GM18526 (cell line): ENCODE data around the gene NOVA1.

Source experiments
- POLR2A ChIP-seq: IDR thresholded peaks from 3 replicates; pipeline ENCODE4 v1.6.1; 2011; ENCODE audit not compliant: insufficient read length; ENCODE audit errors: extremely low read depth

NOVA1 gene

DNA sequence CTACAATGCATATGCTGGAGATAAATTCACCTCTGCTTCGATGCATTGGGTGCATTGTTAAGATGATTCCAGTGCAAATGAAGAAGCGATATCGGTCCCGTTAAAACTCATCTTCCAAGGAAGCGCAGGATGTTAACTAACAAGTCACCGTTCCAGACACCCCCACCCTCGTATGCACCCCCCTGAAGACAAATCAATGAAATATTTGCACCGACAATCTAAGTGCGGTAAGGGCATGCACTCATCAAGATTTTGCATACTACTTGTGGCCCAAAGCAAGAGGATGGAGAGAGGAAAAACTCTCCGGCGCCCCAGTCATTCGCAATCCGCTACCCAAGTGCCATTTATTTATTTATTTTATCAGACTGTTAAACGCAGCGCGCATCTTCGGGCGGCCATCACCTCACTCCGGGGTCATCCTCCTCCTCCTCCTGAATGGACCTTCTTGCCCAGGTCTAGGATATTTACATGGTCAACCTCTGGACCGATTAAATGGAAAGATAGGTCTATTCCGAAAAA is 1.2 kb downstream of the NOVA1 start:
- TF ChIP-seq POLR2A: no peak

DNA sequence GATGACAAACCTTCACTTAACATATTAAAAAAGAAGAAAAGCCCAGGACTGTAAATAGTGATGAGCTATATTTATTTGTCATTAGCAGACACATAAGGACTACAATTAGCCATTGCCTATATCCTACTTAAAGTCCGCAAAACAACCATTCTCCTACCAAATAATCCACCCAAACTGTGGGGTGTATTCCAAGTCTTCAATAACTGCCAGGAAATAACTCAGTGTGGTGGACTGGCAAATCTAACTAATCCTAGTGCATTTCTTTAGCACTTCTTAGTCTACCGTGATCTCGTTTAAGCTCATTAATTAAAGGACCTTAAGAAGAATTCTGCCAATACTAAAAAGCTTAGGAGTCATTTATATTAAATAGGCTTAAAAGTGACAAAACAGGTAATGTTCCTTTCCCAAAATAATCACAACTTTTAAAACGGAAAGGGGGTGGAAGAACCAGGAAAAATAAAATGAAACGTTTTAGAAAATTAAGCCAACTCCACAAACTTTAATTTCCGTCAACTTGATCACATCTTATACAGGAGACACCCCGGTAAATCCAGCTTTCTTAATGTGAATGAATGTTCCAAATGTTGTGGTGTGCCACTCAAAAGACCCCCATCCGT is 1.8 kb downstream of the NOVA1 start:
- TF ChIP-seq POLR2A: no peak

DNA sequence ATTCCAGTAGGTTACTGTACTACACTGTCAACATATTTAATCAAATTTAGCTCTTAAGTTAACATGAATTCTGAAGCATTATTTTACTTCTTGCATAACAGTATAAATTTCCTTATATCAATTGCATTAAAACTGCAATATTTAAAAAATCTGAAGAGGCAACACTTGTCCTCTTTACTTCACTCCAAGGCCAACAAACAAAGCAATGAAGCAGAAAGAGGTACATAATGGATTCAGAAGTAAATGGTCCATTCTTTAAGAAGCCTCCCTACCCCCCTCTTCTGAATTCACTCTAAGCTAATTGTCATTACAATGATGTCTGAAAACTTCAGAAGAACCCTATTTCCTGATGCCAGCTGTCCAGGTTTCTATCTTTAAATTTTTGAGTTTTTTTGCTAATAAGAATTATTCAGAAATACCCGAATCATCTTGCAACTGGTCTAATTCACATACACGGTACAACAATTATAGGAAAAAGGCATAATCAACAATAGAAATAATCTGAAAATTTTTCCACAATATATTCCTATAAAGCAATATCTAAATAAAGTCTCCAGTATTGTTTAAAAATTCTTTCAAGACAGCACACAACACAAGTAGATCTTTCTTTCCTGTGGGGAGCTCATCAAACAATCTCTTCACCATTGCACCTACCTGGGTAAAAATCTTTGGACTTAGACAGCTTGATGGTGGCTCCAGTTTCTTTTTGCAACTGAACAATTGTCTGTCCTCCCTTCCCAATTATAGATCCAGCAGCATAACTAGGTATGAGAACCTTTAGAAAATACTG is 2.9 kb downstream of the NOVA1 start:
- TF ChIP-seq POLR2A: no peak

DNA sequence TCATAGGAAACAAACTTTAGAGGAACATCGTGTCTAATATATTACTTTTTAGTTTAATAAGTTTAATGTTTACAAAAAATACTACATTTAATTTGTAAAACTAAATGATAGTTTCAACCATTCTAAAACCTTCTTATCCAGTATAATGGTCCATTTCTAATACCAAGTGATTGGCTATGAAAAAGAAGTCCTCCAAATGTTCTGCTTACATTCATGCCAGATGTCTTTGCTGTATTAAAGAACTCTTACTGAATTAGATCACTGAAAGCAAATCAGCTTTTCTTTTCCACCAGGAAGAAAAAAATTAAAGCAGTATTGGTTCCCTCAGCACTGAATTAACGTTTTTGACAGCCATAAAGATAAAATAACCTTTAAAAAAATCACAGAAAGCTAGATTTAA is 3.7 kb downstream of the NOVA1 start:
- TF ChIP-seq POLR2A: no peak

DNA sequence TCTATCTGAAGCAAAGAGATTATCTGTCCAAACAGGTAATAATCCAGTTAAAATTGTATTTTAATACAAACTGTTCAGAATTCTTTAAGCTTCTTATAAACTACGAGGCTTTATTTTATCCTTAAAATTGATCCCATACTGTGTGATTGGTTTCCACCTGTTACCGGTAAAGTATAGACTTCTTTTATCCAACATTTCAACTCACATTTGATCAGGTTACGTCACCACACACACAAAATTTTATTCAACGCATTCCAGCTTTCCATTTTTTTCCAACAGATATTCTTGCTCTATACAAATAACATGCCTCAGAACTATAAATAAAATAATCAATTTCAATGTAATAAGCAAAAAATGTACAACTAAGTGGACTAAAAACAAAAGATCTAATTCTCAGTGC is 4.5 kb downstream of the NOVA1 start:
- TF ChIP-seq POLR2A: no peak

DNA sequence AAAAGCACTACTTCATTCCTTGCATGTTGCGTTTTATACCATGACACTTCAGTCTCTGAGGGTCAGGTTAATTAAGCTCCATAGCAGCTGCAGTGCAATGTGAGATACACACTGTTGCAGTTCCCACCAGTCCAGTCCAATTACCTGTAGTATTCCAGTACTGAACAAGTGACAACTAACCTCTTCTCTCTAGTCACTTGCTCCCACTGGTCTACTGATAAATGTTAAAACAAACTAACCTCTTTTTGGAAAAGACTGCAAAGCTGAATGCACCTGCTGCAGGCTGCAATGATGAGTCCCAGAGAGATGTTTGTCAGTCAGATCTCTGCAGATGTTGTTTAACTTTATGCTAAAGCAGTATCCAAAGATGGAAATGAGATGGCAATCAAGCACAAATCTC is 7.9 kb downstream of the NOVA1 start:
- no peak for TF ChIP-seq POLR2A

DNA sequence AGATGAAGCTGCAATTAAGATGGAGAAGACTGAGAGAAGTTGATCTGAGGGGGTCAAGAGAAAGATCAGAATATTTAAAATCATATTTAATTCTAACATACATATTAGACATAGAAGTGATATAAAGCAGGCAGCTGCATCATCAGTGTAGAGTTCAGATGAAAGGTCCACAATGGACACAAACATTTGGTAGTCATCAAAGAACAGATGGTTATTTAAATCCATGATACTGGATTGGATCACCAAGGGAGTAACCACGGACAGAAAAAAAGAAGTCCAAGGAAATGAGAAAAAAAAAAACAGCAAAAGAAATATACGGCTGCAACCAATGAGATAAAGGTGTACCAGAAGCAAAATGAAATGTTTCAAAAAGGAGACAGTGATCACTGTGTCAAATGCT is 20.1 kb downstream of the NOVA1 start:
- no peak for TF ChIP-seq POLR2A

DNA sequence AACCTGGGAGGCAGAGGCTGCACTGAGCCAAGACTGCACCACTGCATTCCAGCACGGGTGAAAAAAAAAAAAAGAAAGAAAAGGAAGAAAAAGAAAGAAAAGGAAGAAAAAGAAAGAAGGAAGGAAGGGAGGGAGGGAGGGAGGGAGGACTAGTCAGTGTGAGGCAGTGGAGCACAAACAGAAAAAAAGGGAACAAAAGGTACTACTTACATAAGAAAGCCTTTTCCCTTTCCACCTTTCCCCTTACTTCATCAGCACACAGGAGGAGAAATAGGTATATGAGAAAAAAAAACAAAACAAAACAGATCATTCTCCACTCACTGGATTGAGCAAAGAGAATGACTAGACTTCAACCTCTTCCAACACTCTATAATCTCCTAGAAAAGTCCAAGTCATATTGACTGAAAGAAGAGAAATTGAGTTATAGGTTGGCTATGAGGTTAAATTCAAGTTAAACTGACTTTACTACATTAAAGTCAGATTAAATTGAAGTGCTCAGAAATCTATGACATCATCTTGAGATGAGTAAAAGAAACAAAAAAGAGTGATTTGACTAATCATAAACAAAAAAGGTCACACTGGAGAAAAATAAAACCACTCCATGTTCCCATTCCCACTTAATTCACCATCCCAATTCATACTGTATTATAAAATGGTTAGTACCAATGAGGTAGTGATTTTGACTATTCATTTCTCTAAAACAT is 43.6 kb downstream of the NOVA1 start:
- no peak for TF ChIP-seq POLR2A

DNA sequence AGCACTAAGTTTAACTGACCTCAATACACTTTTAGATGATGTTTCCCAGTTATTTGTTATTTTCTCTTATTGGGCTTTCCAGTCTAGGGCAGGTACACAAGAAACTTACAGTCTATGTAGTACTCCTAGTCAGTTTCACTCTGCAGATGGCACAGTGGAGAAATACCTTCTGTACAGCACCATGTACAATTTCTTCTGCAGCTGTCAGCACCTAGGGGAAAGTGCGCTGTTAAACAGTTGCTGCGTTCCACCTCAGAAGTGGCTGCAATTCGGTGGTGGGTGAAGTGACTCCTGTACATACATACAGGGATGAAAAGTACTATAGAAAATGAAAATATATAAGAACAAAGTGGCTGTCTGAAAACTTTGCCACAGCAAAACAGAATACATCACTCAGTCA is 48.3 kb downstream of the NOVA1 start:
- TF ChIP-seq POLR2A: no peak

DNA sequence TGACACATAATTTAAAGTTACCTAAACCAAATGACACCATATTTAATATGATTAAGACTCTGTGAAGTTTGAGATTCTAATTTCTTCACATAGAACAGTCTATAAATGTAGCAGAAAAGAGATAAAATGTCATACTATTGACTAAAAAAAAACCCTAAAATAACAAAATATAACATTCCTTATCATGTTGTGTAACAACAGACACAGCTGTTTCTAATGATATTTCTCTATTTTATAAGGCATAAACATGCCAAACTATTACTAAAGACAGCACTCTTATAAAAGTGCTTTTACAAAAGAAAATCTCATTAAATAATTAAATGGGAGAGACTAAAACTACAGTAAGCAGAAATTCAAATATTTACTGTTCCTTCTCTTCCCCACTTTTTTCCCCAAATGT is 49.4 kb downstream of the NOVA1 start:
- TF ChIP-seq POLR2A: no peak

DNA sequence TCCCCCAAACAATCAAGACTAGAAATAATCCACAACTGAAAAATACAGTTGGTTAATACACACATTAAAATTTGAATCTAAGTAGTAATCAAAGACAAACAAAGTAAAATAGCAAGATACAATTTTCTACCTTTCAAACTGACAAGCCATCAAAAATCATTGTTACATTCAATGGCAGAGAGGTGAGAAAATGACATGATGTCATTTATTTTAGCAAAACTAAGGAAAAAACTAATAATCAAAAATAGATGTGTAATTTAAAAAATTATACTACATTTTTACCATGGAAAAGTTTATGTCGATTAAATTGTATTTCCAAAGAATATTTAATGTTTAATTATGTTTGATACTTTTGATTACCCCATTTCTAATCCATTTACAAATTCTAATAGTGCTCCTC is 59.7 kb downstream of the NOVA1 start:
- no peak for TF ChIP-seq POLR2A

DNA sequence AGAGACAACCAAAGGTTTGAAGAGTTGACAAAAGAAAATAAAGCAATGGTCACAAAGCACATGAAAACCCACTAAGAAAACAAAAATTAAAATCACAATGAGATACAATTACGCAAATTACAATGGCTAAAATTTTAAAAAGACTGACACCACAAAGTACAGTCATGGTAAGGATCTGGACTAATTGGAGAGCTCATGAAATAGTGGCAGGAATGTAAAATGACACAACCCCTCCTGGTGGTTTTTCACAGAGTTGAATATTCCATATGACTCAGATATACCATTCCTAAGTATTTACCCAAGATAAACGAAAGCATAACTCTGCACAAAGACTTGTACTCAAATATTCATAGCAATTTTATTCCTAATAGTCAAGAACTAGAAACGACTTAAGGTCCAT is 65.9 kb downstream of the NOVA1 start:
- no peak for TF ChIP-seq POLR2A

DNA sequence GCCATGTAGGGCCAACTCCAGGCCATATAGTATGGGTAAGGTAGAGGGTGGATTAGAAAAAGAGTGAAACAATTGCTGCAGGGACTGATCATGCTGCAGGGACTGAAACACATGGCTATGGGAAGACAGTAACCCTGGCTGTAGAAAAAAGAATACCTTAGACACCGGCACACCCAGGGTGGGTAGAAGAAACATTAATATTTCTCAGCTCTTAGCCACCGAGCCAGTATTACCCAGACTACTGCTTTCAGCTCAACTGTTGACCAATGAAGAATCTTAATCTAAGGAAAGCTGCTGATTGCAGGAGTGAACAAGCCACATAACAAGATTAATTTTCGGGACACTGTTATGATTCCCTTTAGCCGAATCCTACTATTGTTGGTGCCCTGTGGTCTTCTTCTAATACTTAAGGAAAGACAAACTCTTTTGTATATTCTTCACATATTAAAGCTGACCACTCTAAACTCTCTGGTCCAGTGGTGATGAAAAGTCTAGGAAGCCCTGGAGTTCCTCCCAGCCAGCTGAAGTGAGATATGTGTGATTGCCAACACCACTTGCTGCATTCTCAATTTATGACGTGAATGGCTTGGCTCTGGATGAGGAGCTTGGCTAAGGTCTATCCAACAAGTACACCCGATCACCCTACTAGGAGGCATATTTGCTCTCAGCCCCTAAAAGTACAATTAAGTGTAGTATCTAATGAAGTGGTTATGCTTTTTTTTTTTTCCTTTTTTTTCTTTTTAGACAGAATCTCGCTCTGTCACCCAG is 69.2 kb downstream of the NOVA1 start:
- no peak for TF ChIP-seq POLR2A

DNA sequence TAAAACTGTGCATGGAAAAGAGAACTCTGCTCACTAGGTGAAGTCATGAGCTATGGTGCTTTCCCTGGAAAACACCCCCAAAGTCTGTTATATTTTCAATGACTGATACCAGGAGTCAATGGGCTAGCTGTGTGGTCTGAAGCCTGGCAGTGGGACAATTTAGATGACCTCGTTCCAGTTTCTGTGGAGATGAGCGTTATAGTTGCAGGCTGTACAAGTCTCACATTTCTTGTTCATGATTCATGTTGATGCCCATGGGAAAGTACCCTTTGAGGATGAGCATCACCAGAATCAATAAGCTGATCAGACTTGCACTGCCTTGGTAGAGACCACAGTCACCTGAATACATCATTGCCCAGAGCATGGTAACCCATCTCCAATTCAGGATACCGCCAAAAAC is 70.7 kb downstream of the NOVA1 start:
- no peak for TF ChIP-seq POLR2A

DNA sequence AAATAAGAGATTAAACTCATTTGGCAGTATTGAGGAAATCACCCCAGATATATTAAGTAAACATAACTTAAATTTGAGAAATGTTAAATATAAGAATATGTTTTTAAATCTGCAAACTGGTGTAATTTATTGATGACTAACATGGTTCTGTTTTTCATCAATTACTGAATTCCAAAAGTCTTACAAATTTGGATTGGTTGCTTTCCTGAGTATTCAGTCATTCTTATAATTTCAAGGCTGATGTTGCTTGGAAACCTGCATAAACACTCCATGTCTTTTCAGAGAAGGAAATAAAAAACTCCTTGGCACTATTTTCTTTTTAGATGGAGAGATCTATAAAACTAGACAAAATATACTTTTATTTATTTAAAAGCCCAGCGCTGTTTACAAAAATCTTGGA is 71.7 kb downstream of the NOVA1 start:
- TF ChIP-seq POLR2A: no peak

DNA sequence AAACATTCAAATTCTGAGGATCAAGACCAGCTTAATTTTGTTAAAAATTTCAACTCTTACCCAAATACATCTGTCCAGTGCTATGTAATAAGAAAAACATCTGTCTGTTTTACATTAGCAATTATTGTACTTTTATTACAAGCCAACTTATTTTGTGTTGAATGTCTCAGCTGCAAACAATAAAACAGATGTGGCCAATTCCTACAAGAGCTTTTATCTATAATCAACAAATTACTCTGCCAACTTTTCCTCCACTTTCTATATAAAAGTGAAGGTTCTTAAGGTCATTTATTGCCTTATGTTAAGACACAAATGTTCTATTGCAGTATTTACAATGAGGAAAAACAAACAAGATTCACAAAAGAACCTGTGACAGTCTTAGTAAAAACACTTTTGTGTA is 72.7 kb downstream of the NOVA1 start:
- no peak for TF ChIP-seq POLR2A

DNA sequence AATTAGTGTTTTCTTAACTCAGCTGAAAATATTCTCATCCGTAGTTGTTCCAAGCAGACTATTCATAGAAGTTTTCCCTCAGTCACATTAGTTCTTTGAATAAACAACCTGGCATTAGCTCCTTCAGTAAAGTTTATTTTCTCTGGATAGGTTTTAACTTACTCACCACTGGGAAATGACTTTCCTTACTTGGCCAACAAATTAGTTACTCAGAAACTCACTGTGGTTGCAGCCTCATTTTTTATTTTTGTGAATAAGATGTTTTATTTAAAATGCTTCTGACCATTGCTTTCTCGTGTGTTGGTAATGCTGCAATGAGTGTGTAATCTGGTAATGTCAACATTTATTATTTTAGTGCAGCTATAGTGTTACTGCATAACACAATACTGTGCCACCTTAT is 74.9 kb downstream of the NOVA1 start:
- no peak for TF ChIP-seq POLR2A
